Astrocyte (in vitro differentiated cells and primary cell): ENCODE results near the gene COL18A1. TPM values are rescaled to one million over a fixed set of nuclear protein-coding genes. Genes with fewer than 3 reads are reported as not detected.
A peak's percentile ranks its signal among the peaks of the same experiment; 100 is the strongest.

Source experiments
- DNase-seq: peaks from one replicate; pipeline ENCODE4 v3.0.0-alpha.2; 2010; ENCODE audit warnings: low read depth
- FAIRE-seq: peaks from 2 replicates; lab custom pipeline; 2011; peaks lifted over from hg19 to GRCh38; lab: Jason Lieb, UNC
- H2AFZ ChIP-seq: 2 replicates; pipeline ENCODE4 v1.6.0; 2012; ENCODE audit warnings: low read depth, low read length, inconsistent platforms
- H3K27ac ChIP-seq: 2 replicates; pipeline ENCODE4 v1.5.1; 2011; ENCODE audit warnings: low read depth, low read length, inconsistent platforms
- H3K27me3 ChIP-seq: 2 replicates; pipeline ENCODE4 v1.6.0; 2011; ENCODE audit warnings: low read length, inconsistent platforms; ENCODE audit not compliant: insufficient read depth
- H3K36me3 ChIP-seq: 2 replicates; pipeline ENCODE4 v1.5.1; 2011; ENCODE audit warnings: low read length, inconsistent platforms; ENCODE audit not compliant: insufficient read depth
- H3K4me1 ChIP-seq: 2 replicates; pipeline ENCODE4 v1.5.1; 2011; ENCODE audit warnings: low read length, inconsistent platforms; ENCODE audit not compliant: insufficient read depth
- H3K4me2 ChIP-seq: 2 replicates; pipeline ENCODE4 v1.6.0; 2012; ENCODE audit warnings: low read length, inconsistent platforms
- H3K4me3 ChIP-seq: 2 replicates; pipeline ENCODE4 v1.5.1; 2011; ENCODE audit warnings: low read depth, mild to moderate bottlenecking, low read length, inconsistent platforms; ENCODE audit not compliant: insufficient read depth
- H3K79me2 ChIP-seq: 2 replicates; pipeline ENCODE4 v1.6.0; 2012; ENCODE audit warnings: mild to moderate bottlenecking, low read length, inconsistent platforms; ENCODE audit not compliant: insufficient read depth
- H3K9ac ChIP-seq: 2 replicates; pipeline ENCODE4 v1.6.0; 2012; ENCODE audit warnings: mild to moderate bottlenecking, low read length, inconsistent platforms
- H3K9me3 ChIP-seq: 2 replicates; pipeline ENCODE4 v1.5.1; 2012; ENCODE audit warnings: low read depth, mild to moderate bottlenecking, low read length, inconsistent platforms; ENCODE audit not compliant: insufficient read depth
- H4K20me1 ChIP-seq: 2 replicates; pipeline ENCODE4 v1.6.0; 2012; ENCODE audit warnings: low read length, inconsistent platforms; ENCODE audit not compliant: insufficient read depth
- H3K27ac Mint-ChIP-seq: one replicate; pipeline ENCODE4 v1.8.0; 2021; ENCODE audit warnings: mild to moderate bottlenecking, mixed read lengths; ENCODE audit not compliant: unreplicated experiment
- H3K27me3 Mint-ChIP-seq: one replicate; pipeline ENCODE4 v1.8.0; 2021; ENCODE audit warnings: low read depth, mixed read lengths; ENCODE audit not compliant: unreplicated experiment
- H3K36me3 Mint-ChIP-seq: one replicate; pipeline ENCODE4 v1.8.0; 2021; ENCODE audit warnings: low read depth, mixed read lengths; ENCODE audit not compliant: unreplicated experiment
- H3K4me1 Mint-ChIP-seq: one replicate; pipeline ENCODE4 v1.8.0; 2021; ENCODE audit warnings: low read depth, mixed read lengths; ENCODE audit not compliant: unreplicated experiment
- H3K4me3 Mint-ChIP-seq: one replicate; pipeline ENCODE4 v1.8.0; 2021; ENCODE audit warnings: mild to moderate bottlenecking, moderate library complexity, mixed read lengths; ENCODE audit not compliant: unreplicated experiment
- H3K9me3 Mint-ChIP-seq: one replicate; pipeline ENCODE4 v1.8.0; 2021; ENCODE audit warnings: mild to moderate bottlenecking, mixed read lengths; ENCODE audit not compliant: unreplicated experiment
- EZH2 ChIP-seq: IDR thresholded peaks from 2 replicates; pipeline ENCODE4 v1.6.1; 2012; ENCODE audit warnings: mild to moderate bottlenecking, low read length, inconsistent platforms; ENCODE audit not compliant: insufficient read depth
- total RNA-seq: library from RNA; stranded (reverse); gene quantifications from 2 replicates; pipeline ENCODE4 v1.2.1, GENCODE V29; 2021
- TF ChIP-seq, protein P1 (sequence below): IDR thresholded peaks from 2 replicates; pipeline ENCODE4 v1.5.1; 2011; ENCODE audit warnings: low read depth, mild to moderate bottlenecking, inconsistent platforms, low read length, moderate library complexity; ENCODE audit not compliant: insufficient read depth

The COL18A1 gene
- total RNA-seq, 1 donor from 2014 or later = 616 TPM

DNA sequence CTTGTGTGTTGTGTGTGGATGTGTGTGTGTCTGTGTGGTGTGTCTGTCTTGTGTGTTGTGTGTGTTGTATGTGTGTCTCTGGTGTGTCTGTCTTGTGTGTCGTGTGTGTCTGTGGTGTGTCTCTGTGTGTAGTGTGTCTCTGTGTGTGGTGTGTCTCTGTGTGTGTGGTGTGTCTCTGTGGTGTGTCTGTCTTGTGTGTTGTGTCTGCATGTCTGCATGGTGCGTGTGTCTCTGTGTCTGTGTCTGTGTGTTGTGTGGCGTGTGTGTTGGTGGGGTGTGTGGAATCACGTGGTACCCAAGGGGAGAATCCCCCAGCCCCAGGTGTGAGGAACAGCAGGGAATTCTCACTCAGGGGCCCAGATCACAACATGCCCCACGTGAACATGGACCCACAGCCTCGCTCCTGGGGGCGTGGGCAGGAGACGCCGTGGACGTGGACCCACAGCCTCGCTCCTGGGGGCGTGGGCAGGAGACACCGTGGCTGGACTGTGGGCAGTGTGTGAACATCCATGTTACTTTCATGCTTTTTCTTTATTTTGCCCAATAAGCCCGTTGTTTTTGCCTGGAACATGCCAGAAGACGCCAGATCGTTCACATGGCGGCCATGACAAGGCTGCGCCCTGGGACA is 69.5 kb downstream of the COL18A1 start:
- Mint-ChIP-seq H3K27me3 (no peaks in the 10 kb centered on the region), H3K27ac (peak overlapping the region; percentile 47)

DNA sequence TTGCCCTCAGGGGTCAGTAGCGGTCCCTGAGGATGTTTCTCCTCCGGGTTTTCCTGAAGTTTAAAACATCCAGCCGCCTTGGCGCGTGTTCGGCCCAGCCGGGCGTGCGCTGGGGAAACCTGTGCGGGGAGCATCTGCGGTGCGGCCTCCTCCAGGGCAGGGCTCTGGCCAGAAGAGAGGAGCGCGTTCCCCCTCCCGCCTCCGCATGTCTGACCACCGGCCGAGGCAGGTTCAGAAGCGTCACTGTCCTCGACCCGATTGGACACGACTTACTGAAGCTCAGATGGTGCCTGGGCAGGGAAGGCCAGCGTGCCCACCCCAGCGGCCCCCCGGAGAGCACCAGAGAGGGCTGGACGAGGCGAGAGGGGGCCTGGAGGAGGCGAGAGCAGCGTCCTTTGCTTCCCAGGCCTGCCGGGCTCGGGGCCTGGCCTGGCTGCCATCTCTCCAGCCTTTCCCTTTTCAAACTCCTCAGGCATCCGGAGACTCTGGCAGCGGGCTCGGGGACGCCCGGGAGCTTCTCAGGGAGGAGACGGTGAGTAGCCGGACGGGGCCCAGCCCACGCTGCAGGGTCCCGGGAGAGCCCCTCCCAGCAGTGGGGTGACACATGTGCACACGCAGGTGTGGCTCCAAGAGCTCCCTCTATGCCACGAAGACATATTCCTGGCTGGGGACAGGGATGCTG is 70.2 kb downstream of the COL18A1 start:
- peaks cover 26% of the 10 kb centered on the region for H3K4me1 Mint-ChIP-seq
- no peaks in the 10 kb centered on the region for H3K9me3 Mint-ChIP-seq
- Histone ChIP-seq H3K4me3 (no peak overlapping the region), H3K9ac (no peak overlapping the region), H2AFZ (no peak overlapping the region), H3K9me3 (peaks cover 4% of the 10 kb centered on the region), H3K4me2 (no peak overlapping the region), H3K27me3 (no peaks in the 10 kb centered on the region), H3K27ac (no peak overlapping the region), H3K4me1 (peaks cover 21% of the 10 kb centered on the region), H4K20me1 (peaks cover 24% of the 10 kb centered on the region), H3K36me3 (peaks cover 4% of the 10 kb centered on the region), H3K79me2 (peaks cover 25% of the 10 kb centered on the region)
- TF ChIP-seq, protein P1, sequence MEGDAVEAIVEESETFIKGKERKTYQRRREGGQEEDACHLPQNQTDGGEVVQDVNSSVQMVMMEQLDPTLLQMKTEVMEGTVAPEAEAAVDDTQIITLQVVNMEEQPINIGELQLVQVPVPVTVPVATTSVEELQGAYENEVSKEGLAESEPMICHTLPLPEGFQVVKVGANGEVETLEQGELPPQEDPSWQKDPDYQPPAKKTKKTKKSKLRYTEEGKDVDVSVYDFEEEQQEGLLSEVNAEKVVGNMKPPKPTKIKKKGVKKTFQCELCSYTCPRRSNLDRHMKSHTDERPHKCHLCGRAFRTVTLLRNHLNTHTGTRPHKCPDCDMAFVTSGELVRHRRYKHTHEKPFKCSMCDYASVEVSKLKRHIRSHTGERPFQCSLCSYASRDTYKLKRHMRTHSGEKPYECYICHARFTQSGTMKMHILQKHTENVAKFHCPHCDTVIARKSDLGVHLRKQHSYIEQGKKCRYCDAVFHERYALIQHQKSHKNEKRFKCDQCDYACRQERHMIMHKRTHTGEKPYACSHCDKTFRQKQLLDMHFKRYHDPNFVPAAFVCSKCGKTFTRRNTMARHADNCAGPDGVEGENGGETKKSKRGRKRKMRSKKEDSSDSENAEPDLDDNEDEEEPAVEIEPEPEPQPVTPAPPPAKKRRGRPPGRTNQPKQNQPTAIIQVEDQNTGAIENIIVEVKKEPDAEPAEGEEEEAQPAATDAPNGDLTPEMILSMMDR = no peak
- no peak for TF ChIP-seq EZH2
- peaks cover 8% of the 10 kb centered on the region for H3K36me3 Mint-ChIP-seq
- no peaks in the 10 kb centered on the region for H3K27me3 Mint-ChIP-seq
- H3K27ac Mint-ChIP-seq = no peak overlapping the region
- DNase-seq (no peak), FAIRE-seq (no peak)
- H3K4me3 Mint-ChIP-seq = no peak overlapping the region

More for the DNA sequence above, 69.5 kb downstream of the COL18A1 start:
- H3K4me3 Mint-ChIP-seq = no peak overlapping the region
- peaks cover 7% of the 10 kb centered on the region for H3K36me3 Mint-ChIP-seq
- Histone ChIP-seq H3K9me3 (peaks cover 4% of the 10 kb centered on the region), H2AFZ (no peak overlapping the region), H3K79me2 (peaks cover 25% of the 10 kb centered on the region), H3K27me3 (no peaks in the 10 kb centered on the region), H3K4me2 (no peak overlapping the region), H3K36me3 (peaks cover 6% of the 10 kb centered on the region), H3K9ac (no peak overlapping the region), H3K4me1 (peaks cover 27% of the 10 kb centered on the region), H3K4me3 (no peak overlapping the region), H3K27ac (no peak overlapping the region), H4K20me1 (peaks cover 23% of the 10 kb centered on the region)
- DNase-seq = no peak
- no peak for TF ChIP-seq EZH2
- TF ChIP-seq, protein P1 = no peak
- FAIRE-seq = no peak
- no peaks in the 10 kb centered on the region for H3K9me3 Mint-ChIP-seq
- peaks cover 33% of the 10 kb centered on the region for H3K4me1 Mint-ChIP-seq
